GM12878 (cell line): ENCODE data around the gene SPAG6. TPM values are rescaled to one million over a fixed set of nuclear protein-coding genes. Genes with fewer than 3 reads are reported as not detected.

Experiments
- ATAC-seq: fragments of 200-7000 bp; cut with Tn5 transposase; 3 replicates; pipeline ENCODE4 v1.9.1; 2020; ENCODE audit warnings: mild to moderate bottlenecking, moderate library complexity
- BruUV-seq: library from RNA; stranded (reverse); fragments of 400-500 nt; replicated peaks from 2 replicates; lab custom pipeline; 2021; lab: Mats Ljungman, UMichigan
- CTCF ChIA-PET: fragments of 300-600 bp; sonication (Branson Sonifier 250); formaldehyde crosslinking; extraction: SDS; loops from one replicate; lab custom pipeline; 2021; ENCODE audit warnings: inconsistent platforms; lab: Yijun Ruan, JAX
- POLR2A ChIA-PET: fragments of 350-600 bp; formaldehyde crosslinking; extraction: SDS; loops from one replicate; lab custom pipeline; 2021; ENCODE audit warnings: inconsistent platforms; lab: Charles Lee
- RAD21 ChIA-PET: fragments of 300-600 bp; sonication (Branson Sonifier 250); formaldehyde crosslinking; loops from one replicate; lab custom pipeline; 2023; ENCODE audit warnings: antibody characterized with exemption; ENCODE audit not compliant: unreplicated experiment; lab: Charles Lee
- SMC1A ChIA-PET: fragments of 300-600 bp; sonication (Branson Sonifier 250); formaldehyde crosslinking; loops from one replicate; lab custom pipeline; 2023; ENCODE audit not compliant: unreplicated experiment, uncharacterized antibody; lab: Charles Lee
- DNase-seq: peaks from one replicate; pipeline ENCODE4 v3.0.0-alpha.2; 2011; ENCODE audit warnings: low read depth, low spot score
- FAIRE-seq: peaks from 3 replicates; lab custom pipeline; 2011; peaks lifted over from hg19 to GRCh38; lab: Jason Lieb, UNC
- H2AFZ ChIP-seq: 2 replicates; pipeline ENCODE4 v1.6.0; 2011; ENCODE audit warnings: low read depth, low read length, control low read depth; ENCODE audit not compliant: control insufficient read depth
- H3K27ac ChIP-seq: 2 replicates; pipeline ENCODE4 v1.5.1; 2011; ENCODE audit warnings: control low read depth; ENCODE audit not compliant: control insufficient read depth, insufficient read depth
- H3K27me3 ChIP-seq, 2 experiments: replicated peaks in 1 of 2; 2 replicates each; pipeline versions ENCODE4 v1.6.0 to v1.6.1; 2011; ENCODE audit warnings: low read length in 1 of 2; ENCODE audit not compliant: control insufficient read depth in 2 of 2, insufficient read depth in 2 of 2
- H3K36me3 ChIP-seq, 2 experiments: 2 replicates each; pipeline ENCODE4 v1.5.1; 2011; ENCODE audit warnings: low read length in 1 of 2; ENCODE audit not compliant: control insufficient read depth in 2 of 2, insufficient read depth in 2 of 2
- H3K4me1 ChIP-seq: 2 replicates; pipeline ENCODE4 v1.6.1; 2011; ENCODE audit warnings: mild to moderate bottlenecking, low read length, moderate library complexity, mixed read lengths; ENCODE audit not compliant: control insufficient read depth, insufficient read depth
- H3K4me2 ChIP-seq: 2 replicates; pipeline ENCODE4 v1.6.0; 2011; ENCODE audit warnings: control low read depth; ENCODE audit not compliant: control insufficient read depth, insufficient read depth
- H3K4me3 ChIP-seq: fragments of 200-600 bp; sonication (generic); 2 replicates; pipeline ENCODE4 v1.5.1; 2016
- H3K79me2 ChIP-seq: 2 replicates; pipeline ENCODE4 v1.6.0; 2011; ENCODE audit warnings: low read length; ENCODE audit not compliant: control insufficient read depth, insufficient read depth
- H3K9ac ChIP-seq: 2 replicates; pipeline ENCODE4 v1.8.0; 2011; ENCODE audit warnings: low read length, control low read depth, mixed read lengths; ENCODE audit not compliant: control insufficient read depth, insufficient read depth
- H3K9me3 ChIP-seq: replicated peaks from 3 replicates; pipeline ENCODE4 v1.5.1; 2011; ENCODE audit warnings: mild to moderate bottlenecking, low read length; ENCODE audit not compliant: control insufficient read depth, insufficient read depth
- H4K20me1 ChIP-seq: 2 replicates; pipeline ENCODE4 v1.6.0; 2011; ENCODE audit not compliant: control insufficient read depth, insufficient read depth
- BHLHE40 ChIP-seq, 2 experiments: fragments of 450-650 bp in 1 of 2; IDR thresholded peaks; 2 replicates each; pipeline ENCODE4 v1.6.1; 2011 to 2017; ENCODE audit warnings: low read depth in 2 of 2, borderline replicate concordance in 1 of 2, improper control_type of control experiment in 1 of 2, low read length in 1 of 2, mild to moderate bottlenecking in 1 of 2
- EED ChIP-seq: sonication (generic); IDR thresholded peaks from 2 replicates; pipeline ENCODE4 v1.6.1; 2016; ENCODE audit warnings: antibody characterized with exemption, low read depth
- IRF4 ChIP-seq: IDR thresholded peaks from 2 replicates; pipeline ENCODE4 v1.6.1; 2011; ENCODE audit warnings: low read depth, low read length
- KLF5 ChIP-seq: fragments of 450-650 bp; IDR thresholded peaks from 2 replicates; pipeline ENCODE4 v1.6.1; 2014; ENCODE audit warnings: mild to moderate bottlenecking; ENCODE audit not compliant: partially characterized antibody
- MEF2A ChIP-seq: IDR thresholded peaks from 2 replicates; pipeline ENCODE4 v1.6.1; 2011; ENCODE audit warnings: low read depth, mild to moderate bottlenecking, low read length, moderate library complexity; ENCODE audit not compliant: insufficient read depth
- MEF2B ChIP-seq: fragments of 450-650 bp; IDR thresholded peaks from 2 replicates; pipeline ENCODE4 v1.6.1; 2018; ENCODE audit warnings: mild to moderate bottlenecking, moderate library complexity; ENCODE audit not compliant: partially characterized antibody, poor library complexity, severe bottlenecking
- MYB ChIP-seq: fragments of 150-350 bp; IDR thresholded peaks from 2 replicates; pipeline ENCODE4 v1.6.1; 2014; ENCODE audit warnings: mild to moderate bottlenecking, low read depth, low read length, borderline replicate concordance
- NR2C2 ChIP-seq: IDR thresholded peaks from 2 replicates; pipeline ENCODE4 v1.6.1; 2011; ENCODE audit warnings: borderline replicate concordance, low read depth; ENCODE audit not compliant: control insufficient read depth, insufficient read length
- STAT3 ChIP-seq: IDR thresholded peaks from 2 replicates; pipeline ENCODE4 v1.6.1; 2011; ENCODE audit warnings: low read depth, low read length, improper control_type of control experiment
- TARDBP ChIP-seq: IDR thresholded peaks from 2 replicates; pipeline ENCODE4 v1.6.1; 2016; ENCODE audit warnings: borderline replicate concordance
- ZZZ3 ChIP-seq: IDR thresholded peaks from 2 replicates; pipeline ENCODE4 v1.6.1; 2011; ENCODE audit warnings: low read depth; ENCODE audit not compliant: control insufficient read depth, insufficient read length
- WGBS: methylation state at CpG from one replicate; pipeline ENCODE4 v1.1.6; 2016; ENCODE audit warnings: low lambda C conversion rate; ENCODE audit not compliant: insufficient replicate concordance, insufficient coverage; ENCODE audit errors: missing lambda C conversion rate; 5-methylcytosine and 5-hydroxymethylcytosine counted together
- in situ Hi-C: fragments of 300-500 bp; cut with MboI; formaldehyde crosslinking; loops from 9 replicates; pipeline ENCODE4 v1.14.3; 2018; ENCODE audit warnings: mixed read lengths
- intact Hi-C: fragments of 100-400 bp; cut with micrococcal nuclease; formaldehyde crosslinking; loops from one replicate; pipeline ENCODE4 v1.14.2; 2022; ENCODE audit not compliant: unreplicated experiment
- polyA plus RNA-seq, 11 experiments: library from polyadenylated mRNA; depleted of rRNA in 4 of 11; unstranded in 6 of 11; stranded (reverse) in 5 of 11; fragments of >200 nt; fragmentation: Nextera tagmentation in 4 of 11; fragmentation: Illumina TruSeq in 1 of 11; extraction: Ambion mirVana in 4 of 11; extraction: Trizol in 1 of 11; gene quantifications; 1 replicate in 1 of 11; 2 replicates in 10 of 11; pipeline versions ENCODE4 v1.2.1 to v1.2.3, GENCODE V29; 2011 to 2016; ENCODE audit warnings: inconsistent platforms in 2 of 11, missing spikeins in 2 of 11, low read depth in 1 of 11
- total RNA-seq, 4 experiments: library from RNA; depleted of rRNA in 3 of 4; stranded (reverse); fragments of >200 nt in 3 of 4; fragmentation: Illumina TruSeq in 1 of 4; extraction: Trizol in 1 of 4; gene quantifications; 2 replicates each; pipeline versions ENCODE4 v1.2.1 to v1.2.3, GENCODE V29; 2013 to 2021
- TF ChIP-seq, protein P1 (sequence below), 3 experiments: IDR thresholded peaks in 2 of 3; conservative IDR thresholded peaks in 1 of 3; 2 replicates each; pipeline ENCODE4 v1.5.1; 2011; ENCODE audit warnings: low read depth in 3 of 3, low read length in 3 of 3, mild to moderate bottlenecking in 3 of 3, control low read depth in 2 of 3, moderate library complexity in 2 of 3, inconsistent platforms in 1 of 3, mixed read lengths in 1 of 3; ENCODE audit not compliant: control insufficient read depth in 2 of 3, insufficient read depth in 1 of 3; ENCODE audit errors: extremely low read depth in 1 of 3
- TF ChIP-seq, protein P2 (sequence below): fragments of 450-650 bp; IDR thresholded peaks from 2 replicates; pipeline ENCODE4 v1.6.1; 2017; ENCODE audit warnings: mild to moderate bottlenecking, moderate library complexity

SPAG6 gene
- total and polyA plus RNA-seq, 10 of the 15 experiments (the other 5 are each of a cell fraction or from before 2014, with no cell fraction given): 0.13 to 0.99 (median 0.40) TPM; not detected in 1

DNA sequence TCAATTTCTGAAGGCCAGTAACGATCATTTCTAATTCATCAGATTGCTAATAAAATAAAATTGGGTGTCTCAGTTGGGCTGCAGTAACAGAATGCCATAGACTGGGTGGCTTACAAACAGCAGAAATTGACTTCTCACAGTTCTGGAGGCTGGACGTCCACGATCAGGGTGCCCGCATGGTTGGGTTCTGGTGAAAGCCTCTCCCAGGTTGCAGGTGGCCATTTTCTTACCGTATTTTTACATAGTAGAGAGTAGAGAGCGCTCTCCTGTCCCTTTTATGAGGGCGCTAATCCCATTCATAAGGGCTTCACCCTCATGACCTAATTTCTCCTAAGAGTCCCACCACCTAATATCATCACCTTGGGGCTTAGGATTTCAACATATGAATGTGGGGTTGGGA, 106.0 kb downstream of the SPAG6 start:
- TF ChIP-seq NR2C2 (no peak), BHLHE40 (IDR thresholded peaks at IDR 0.05; ENCODE audit: borderline replicate concordance in 1 of 2, low read depth in 2 of 2, low read length in 1 of 2) (no peak), TARDBP (no peak), EED (no peak), KLF5 (no peak), IRF4 (no peak), STAT3 (no peak), MYB (no peak), MEF2A (no peak), ZZZ3 (no peak), MEF2B (no peak)
- TF ChIP-seq, protein P1, sequence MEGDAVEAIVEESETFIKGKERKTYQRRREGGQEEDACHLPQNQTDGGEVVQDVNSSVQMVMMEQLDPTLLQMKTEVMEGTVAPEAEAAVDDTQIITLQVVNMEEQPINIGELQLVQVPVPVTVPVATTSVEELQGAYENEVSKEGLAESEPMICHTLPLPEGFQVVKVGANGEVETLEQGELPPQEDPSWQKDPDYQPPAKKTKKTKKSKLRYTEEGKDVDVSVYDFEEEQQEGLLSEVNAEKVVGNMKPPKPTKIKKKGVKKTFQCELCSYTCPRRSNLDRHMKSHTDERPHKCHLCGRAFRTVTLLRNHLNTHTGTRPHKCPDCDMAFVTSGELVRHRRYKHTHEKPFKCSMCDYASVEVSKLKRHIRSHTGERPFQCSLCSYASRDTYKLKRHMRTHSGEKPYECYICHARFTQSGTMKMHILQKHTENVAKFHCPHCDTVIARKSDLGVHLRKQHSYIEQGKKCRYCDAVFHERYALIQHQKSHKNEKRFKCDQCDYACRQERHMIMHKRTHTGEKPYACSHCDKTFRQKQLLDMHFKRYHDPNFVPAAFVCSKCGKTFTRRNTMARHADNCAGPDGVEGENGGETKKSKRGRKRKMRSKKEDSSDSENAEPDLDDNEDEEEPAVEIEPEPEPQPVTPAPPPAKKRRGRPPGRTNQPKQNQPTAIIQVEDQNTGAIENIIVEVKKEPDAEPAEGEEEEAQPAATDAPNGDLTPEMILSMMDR (IDR thresholded peaks at IDR 0.05 in 2 of 3, conservative IDR thresholded peaks at IDR 0.05 in 1 of 3; ENCODE audit: control insufficient read depth in 2 of 3, extremely low read depth in 1 of 3, insufficient read depth in 1 of 3, low read depth in 3 of 3, low read length in 3 of 3): no peak
- TF ChIP-seq, protein P2, sequence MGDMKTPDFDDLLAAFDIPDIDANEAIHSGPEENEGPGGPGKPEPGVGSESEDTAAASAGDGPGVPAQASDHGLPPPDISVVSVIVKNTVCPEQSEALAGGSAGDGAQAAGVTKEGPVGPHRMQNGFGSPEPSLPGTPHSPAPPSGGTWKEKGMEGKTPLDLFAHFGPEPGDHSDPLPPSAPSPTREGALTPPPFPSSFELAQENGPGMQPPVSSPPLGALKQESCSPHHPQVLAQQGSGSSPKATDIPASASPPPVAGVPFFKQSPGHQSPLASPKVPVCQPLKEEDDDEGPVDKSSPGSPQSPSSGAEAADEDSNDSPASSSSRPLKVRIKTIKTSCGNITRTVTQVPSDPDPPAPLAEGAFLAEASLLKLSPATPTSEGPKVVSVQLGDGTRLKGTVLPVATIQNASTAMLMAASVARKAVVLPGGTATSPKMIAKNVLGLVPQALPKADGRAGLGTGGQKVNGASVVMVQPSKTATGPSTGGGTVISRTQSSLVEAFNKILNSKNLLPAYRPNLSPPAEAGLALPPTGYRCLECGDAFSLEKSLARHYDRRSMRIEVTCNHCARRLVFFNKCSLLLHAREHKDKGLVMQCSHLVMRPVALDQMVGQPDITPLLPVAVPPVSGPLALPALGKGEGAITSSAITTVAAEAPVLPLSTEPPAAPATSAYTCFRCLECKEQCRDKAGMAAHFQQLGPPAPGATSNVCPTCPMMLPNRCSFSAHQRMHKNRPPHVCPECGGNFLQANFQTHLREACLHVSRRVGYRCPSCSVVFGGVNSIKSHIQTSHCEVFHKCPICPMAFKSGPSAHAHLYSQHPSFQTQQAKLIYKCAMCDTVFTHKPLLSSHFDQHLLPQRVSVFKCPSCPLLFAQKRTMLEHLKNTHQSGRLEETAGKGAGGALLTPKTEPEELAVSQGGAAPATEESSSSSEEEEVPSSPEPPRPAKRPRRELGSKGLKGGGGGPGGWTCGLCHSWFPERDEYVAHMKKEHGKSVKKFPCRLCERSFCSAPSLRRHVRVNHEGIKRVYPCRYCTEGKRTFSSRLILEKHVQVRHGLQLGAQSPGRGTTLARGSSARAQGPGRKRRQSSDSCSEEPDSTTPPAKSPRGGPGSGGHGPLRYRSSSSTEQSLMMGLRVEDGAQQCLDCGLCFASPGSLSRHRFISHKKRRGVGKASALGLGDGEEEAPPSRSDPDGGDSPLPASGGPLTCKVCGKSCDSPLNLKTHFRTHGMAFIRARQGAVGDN: no peak

More for the DNA sequence above, 106.0 kb downstream of the SPAG6 start:
- H3K79me2 ChIP-seq: no peaks in the 10 kb centered on the region
- no peak overlapping the region for H2AFZ ChIP-seq
- CTCF ChIA-PET: no interaction called here
- POLR2A ChIA-PET: no interaction called here
- WGBS: 92% methylated on average over 7 of the region's 7 CpGs
- in situ Hi-C loops (no loop called here), intact Hi-C loops (no loop called here)
- ATAC-seq: no peak
- SMC1A ChIA-PET: no interaction called here
- no peak for FAIRE-seq
- no peak overlapping the region for H3K4me3 ChIP-seq
- DNase-seq: no peak
- no peaks in the 10 kb centered on the region; the same call in 2 of the 3 replicates for H3K9me3 ChIP-seq
- no peak overlapping the region for H3K4me2 ChIP-seq
- BruUV-seq: no TSS peak
- H3K36me3 ChIP-seq: no peaks in the 10 kb centered on the region
- RAD21 ChIA-PET: no interaction called here
- H3K9ac ChIP-seq: no peak overlapping the region
- no peaks in the 10 kb centered on the region for H4K20me1 ChIP-seq
- no peaks in the 10 kb centered on the region for H3K27me3 ChIP-seq
- no peak overlapping the region for H3K27ac ChIP-seq
- 0 out of 2 replicates have a peak, but pooled peaks cover 3% of the 10 kb centered on the region for H3K4me1 ChIP-seq
